ENCODE data around the gene HRC. TPM values are rescaled to one million over a fixed set of nuclear protein-coding genes. Genes with fewer than 3 reads are reported as not detected.

HRC gene
- total RNA-seq, 1 experiment from 2014 or later = 0.13 TPM

DNA sequence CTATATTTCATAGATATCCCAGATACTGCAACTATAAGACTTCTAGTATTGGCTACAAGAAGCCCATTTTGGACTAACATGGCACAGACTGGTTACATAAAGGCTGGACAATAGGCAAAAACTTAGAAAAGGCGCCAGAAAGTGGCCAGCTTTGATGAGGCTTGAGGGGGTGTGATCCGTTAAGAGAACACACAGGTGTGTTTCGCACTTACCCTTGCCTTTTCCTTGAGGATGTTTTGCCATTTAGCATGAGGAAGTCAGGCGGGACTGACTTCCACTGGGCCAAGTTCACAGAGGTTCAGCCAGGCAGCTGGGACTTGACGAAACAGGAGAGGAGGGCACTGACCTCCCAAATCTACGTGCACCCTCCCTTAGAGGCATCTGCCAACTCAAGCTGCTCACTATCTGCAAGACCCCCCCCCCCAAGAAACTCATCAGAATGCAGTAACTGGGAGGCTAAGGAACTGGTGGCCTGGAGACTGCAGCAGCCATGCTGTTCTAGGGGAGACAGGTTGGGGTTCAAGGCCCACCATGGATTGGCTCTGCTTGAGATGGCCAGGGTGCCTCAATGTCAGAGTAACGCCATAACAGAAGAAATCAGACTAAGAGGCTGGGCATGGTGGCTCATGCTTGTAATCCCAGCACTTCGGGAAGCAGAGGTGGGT lies 45.5 kb downstream of the HRC start:
- Histone ChIP-seq H3K27ac (ENCODE audit: low read length) (no peak overlapping the region), H3K27me3 (ENCODE audit: control insufficient read depth, insufficient read depth, low read length) (no peaks in the 10 kb centered on the region), H3K36me3 (ENCODE audit: control insufficient read depth, insufficient read depth, low read length) (no peaks in the 10 kb centered on the region; the same call in 1 of the 2 replicates), H3K9me3 (ENCODE audit: control insufficient read depth, insufficient read depth, low read depth, low read length) (no peaks in the 10 kb centered on the region), H3K4me3 (ENCODE audit: low read depth in 2 of 2, low read length in 2 of 2) (no peak overlapping the region), H3K4me1 (ENCODE audit: control insufficient read depth, insufficient read depth, low read length) (peaks cover 4% of the 10 kb centered on the region; the same call in 1 of the 2 replicates)
- BruUV-seq (replicated peaks) = no TSS peak
- in situ Hi-C loops (cut with HindIII; ENCODE audit: low pct_unique_long_range_greater_than_20kb, low sequenced_read_pairs) = no loop called here
- no peak for TF ChIP-seq TCF7L2 (IDR thresholded peaks at IDR 0.05; ENCODE audit: low read depth, low read length)
- TF ChIP-seq SIN3A (IDR thresholded peaks at IDR 0.05; ENCODE audit: borderline replicate concordance, insufficient read depth, low read depth, low read length) = no peak
- peak; percentile 35; the same call in 1 of the 2 replicates for TF ChIP-seq POLR2AphosphoS5 (IDR thresholded peaks at IDR 0.05; ENCODE audit: low read depth, low read length)
- TF ChIP-seq, protein P1, sequence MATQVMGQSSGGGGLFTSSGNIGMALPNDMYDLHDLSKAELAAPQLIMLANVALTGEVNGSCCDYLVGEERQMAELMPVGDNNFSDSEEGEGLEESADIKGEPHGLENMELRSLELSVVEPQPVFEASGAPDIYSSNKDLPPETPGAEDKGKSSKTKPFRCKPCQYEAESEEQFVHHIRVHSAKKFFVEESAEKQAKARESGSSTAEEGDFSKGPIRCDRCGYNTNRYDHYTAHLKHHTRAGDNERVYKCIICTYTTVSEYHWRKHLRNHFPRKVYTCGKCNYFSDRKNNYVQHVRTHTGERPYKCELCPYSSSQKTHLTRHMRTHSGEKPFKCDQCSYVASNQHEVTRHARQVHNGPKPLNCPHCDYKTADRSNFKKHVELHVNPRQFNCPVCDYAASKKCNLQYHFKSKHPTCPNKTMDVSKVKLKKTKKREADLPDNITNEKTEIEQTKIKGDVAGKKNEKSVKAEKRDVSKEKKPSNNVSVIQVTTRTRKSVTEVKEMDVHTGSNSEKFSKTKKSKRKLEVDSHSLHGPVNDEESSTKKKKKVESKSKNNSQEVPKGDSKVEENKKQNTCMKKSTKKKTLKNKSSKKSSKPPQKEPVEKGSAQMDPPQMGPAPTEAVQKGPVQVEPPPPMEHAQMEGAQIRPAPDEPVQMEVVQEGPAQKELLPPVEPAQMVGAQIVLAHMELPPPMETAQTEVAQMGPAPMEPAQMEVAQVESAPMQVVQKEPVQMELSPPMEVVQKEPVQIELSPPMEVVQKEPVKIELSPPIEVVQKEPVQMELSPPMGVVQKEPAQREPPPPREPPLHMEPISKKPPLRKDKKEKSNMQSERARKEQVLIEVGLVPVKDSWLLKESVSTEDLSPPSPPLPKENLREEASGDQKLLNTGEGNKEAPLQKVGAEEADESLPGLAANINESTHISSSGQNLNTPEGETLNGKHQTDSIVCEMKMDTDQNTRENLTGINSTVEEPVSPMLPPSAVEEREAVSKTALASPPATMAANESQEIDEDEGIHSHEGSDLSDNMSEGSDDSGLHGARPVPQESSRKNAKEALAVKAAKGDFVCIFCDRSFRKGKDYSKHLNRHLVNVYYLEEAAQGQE (IDR thresholded peaks at IDR 0.05; ENCODE audit: insufficient read depth in 1 of 2, low read depth in 2 of 2, low read length in 1 of 2) = no peak
- no peak for ATAC-seq
- ChIA-PET POLR2A (no interaction called here), CTCF (no interaction called here)
- no peak for DNase-seq (ENCODE audit: low read depth, low spot score)
- intact Hi-C loops (cut with micrococcal nuclease; ENCODE audit: unreplicated experiment) = no loop called here

DNA sequence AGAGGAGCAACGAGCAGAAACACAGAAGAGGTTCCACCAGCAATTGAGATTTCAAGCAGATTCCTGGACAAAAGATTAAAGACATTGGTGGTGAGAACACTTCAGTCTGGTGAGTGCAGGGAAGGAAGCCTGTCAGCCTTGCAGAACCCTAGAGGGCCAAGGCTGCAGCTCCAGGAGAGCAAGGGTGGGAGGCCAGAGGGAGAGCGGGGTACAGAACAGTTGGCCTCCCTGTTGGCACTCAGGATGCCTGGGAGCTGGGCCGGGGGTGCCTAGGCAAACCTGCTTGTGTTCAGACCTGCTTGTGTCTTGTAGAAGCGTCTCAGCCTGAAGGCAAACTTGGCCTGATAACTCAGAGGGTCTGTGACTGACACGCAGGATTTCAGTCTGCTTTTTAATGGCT lies 46.1 kb downstream of the HRC start:
- Histone ChIP-seq H3K27me3 (ENCODE audit: control insufficient read depth, insufficient read depth, low read length) (no peaks in the 10 kb centered on the region), H3K27ac (ENCODE audit: low read length) (no peak overlapping the region), H3K4me3 (ENCODE audit: low read depth in 2 of 2, low read length in 2 of 2) (no peak overlapping the region), H3K9me3 (ENCODE audit: control insufficient read depth, insufficient read depth, low read depth, low read length) (no peaks in the 10 kb centered on the region), H3K36me3 (ENCODE audit: control insufficient read depth, insufficient read depth, low read length) (no peaks in the 10 kb centered on the region; the same call in 1 of the 2 replicates), H3K4me1 (ENCODE audit: control insufficient read depth, insufficient read depth, low read length) (peaks cover 4% of the 10 kb centered on the region; the same call in 1 of the 2 replicates)
- POLR2A ChIA-PET = no interaction called here
- in situ Hi-C loops (cut with HindIII; ENCODE audit: low pct_unique_long_range_greater_than_20kb, low sequenced_read_pairs) (no loop called here), intact Hi-C loops (cut with micrococcal nuclease; ENCODE audit: unreplicated experiment) (no loop called here)
- ATAC-seq (no peak), DNase-seq (ENCODE audit: low read depth, low spot score) (no peak)
- TF ChIP-seq TCF7L2 (IDR thresholded peaks at IDR 0.05; ENCODE audit: low read depth, low read length) (no peak), POLR2AphosphoS5 (IDR thresholded peaks at IDR 0.05; ENCODE audit: low read depth, low read length) (no peak), SIN3A (IDR thresholded peaks at IDR 0.05; ENCODE audit: borderline replicate concordance, insufficient read depth, low read depth, low read length) (no peak)
- TF ChIP-seq, protein P1 (IDR thresholded peaks at IDR 0.05; ENCODE audit: insufficient read depth in 1 of 2, low read depth in 2 of 2, low read length in 1 of 2) = no peak
- TF ChIP-seq, protein P2, sequence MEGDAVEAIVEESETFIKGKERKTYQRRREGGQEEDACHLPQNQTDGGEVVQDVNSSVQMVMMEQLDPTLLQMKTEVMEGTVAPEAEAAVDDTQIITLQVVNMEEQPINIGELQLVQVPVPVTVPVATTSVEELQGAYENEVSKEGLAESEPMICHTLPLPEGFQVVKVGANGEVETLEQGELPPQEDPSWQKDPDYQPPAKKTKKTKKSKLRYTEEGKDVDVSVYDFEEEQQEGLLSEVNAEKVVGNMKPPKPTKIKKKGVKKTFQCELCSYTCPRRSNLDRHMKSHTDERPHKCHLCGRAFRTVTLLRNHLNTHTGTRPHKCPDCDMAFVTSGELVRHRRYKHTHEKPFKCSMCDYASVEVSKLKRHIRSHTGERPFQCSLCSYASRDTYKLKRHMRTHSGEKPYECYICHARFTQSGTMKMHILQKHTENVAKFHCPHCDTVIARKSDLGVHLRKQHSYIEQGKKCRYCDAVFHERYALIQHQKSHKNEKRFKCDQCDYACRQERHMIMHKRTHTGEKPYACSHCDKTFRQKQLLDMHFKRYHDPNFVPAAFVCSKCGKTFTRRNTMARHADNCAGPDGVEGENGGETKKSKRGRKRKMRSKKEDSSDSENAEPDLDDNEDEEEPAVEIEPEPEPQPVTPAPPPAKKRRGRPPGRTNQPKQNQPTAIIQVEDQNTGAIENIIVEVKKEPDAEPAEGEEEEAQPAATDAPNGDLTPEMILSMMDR (IDR thresholded peaks at IDR 0.05) = no peak
- BruUV-seq (replicated peaks) = no TSS peak
- CTCF ChIA-PET = no interaction called here
